ENCODE data around the gene ABCC4. TPM values are rescaled to one million over a fixed set of nuclear protein-coding genes. Genes with fewer than 3 reads are reported as not detected.

Gene ABCC4
- total RNA-seq, result 2.5 TPM
- long read RNA-seq, full-length matches to known transcripts, result 2 of 6 reads
- long read RNA-seq, partial matches to known transcripts, result 2 of 6 reads
- long read RNA-seq, other reads (novel, unspliced or antisense), result 2 of 6 reads

GRCh38 chr13:95301183-95301967 lies at the start of gene ABCC4:
Gene ABCC4, minus strand, starts transcription at chr13:95301451. Its CDS starts 137 bp downstream, at chr13:95301314.
- intact Hi-C loops (cut with DNase I), result no loop called here
- DNase-seq (peak; percentile 78), ATAC-seq (ENCODE audit: poor library complexity) (peak; percentile 95)

DNA sequence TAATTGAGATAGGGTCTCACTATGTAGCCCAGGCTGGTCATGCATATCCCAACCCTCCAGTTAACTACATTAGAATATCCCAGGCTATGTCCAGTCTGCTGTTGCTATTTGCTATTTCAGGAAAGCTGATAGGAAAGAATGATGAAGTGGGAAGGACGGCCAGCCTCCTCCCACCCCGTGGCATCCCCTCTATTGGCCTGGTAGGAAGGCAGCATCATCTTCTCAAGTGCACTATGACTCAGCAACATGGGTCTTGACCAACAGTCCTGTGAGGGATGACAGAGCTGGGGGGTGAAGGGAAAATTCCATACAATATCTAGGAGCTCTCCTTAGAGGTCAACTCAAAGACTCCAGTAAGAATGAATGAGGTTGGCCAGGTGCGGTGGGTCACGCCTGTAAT lies 48.0 kb upstream of the ABCC4 start:
- intact Hi-C loops (cut with DNase I), result no loop called here
- DNase-seq, result no peak
- ATAC-seq (ENCODE audit: poor library complexity), result no peak

DNA sequence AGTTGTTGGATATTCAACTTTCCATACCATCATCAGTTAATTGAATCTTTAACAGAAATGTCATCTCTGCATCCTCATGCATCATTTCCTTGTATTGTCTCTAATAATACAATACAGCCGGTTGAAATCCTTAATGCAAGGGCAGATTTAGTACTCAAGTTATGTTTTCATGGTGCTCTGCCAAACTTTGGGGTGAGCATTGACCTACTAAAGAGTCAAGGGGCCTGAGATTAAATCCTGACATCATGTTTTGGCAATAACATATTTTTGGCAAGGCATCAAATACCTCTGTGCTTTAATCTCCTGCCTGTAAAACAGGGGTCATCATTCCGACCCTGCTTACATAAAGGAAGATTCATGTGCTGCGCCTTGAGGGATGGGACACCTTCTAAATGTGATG lies 42.7 kb upstream of the ABCC4 start:
- ATAC-seq (ENCODE audit: poor library complexity), result no peak
- intact Hi-C loops (cut with DNase I), result no loop called here

GRCh38 chr13:95341441-95341840 lies 40.2 kb upstream of the ABCC4 start:
- intact Hi-C loops (cut with DNase I), result no loop called here
- DNase-seq (no peak), ATAC-seq (ENCODE audit: poor library complexity) (no peak)

More for the DNA sequence above, 42.7 kb upstream of the ABCC4 start:
- DNase-seq, result no peak

DNA sequence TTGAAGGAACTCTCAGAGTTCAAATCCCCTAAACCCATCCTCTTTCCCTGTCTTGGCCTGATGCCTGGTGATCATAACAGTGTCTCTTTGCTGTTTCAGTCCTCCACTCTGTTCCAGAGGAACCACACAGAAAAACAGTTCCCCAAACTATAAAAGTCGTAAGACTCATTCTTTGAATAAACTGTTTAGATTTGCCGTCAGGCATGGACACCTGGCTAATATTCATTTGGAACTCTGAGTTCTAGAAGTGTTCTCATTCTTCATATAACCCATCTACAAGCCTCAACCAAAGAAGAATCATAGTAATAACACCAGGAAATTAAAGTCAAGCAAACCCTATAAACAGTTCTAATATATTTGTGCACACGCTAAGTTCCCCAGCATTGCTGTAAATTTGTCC lies 37.7 kb upstream of the ABCC4 start:
- intact Hi-C loops (cut with DNase I), result no loop called here
- DNase-seq, result no peak
- ATAC-seq (ENCODE audit: poor library complexity), result no peak

DNA sequence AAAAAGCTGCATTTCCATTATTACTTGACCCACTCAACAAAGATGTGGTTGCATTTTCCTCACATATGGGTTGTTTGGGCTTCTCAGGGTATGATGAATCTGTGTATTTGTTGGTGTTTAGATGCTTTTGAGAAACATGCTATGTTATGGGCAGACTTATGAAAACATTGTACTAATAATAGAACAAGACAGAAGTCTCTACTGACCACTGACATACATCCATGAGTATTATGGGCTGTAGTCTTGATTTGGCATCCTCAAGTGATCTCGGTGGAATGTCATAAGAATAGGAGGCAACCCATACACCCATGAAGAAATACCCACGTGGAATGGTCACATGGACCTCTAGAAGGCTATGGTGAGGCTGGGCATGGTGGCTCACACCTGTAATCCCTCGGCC lies 36.3 kb upstream of the ABCC4 start:
- DNase-seq, result no peak
- intact Hi-C loops (cut with DNase I), result no loop called here
- ATAC-seq (ENCODE audit: poor library complexity), result no peak

GRCh38 chr13:95335667-95336066 lies 34.4 kb upstream of the ABCC4 start:
- intact Hi-C loops (cut with DNase I), result no loop called here
- DNase-seq (no peak), ATAC-seq (ENCODE audit: poor library complexity) (no peak)

DNA sequence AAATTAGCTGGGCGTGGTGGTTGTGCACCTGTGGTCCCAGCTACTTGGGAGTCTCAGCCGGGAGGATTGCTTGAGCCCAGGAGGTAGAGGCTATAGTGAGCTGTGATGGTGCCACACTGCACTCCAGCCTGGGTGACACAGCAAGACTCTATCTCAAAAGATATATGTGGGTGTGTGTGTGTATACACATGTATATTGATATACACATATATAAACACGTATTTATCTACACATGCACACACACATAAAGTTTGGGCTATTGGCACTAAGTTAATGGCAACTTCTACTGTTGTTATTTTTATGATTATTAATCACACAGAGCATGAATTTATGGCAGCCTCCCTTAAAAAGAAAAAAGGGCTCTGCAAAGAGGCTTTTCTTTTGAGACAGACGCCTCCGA lies 27.1 kb upstream of the ABCC4 start:
- intact Hi-C loops (cut with DNase I), result no loop called here
- ATAC-seq (ENCODE audit: poor library complexity) (no peak), DNase-seq (no peak)

GRCh38 chr13:95327190-95327589 lies 25.9 kb upstream of the ABCC4 start:
- intact Hi-C loops (cut with DNase I), result no loop called here
- no peak for DNase-seq
- no peak for ATAC-seq (ENCODE audit: poor library complexity)

- intact Hi-C loops (cut with DNase I), result no loop called here
- DNase-seq (no peak), ATAC-seq (ENCODE audit: poor library complexity) (no peak)
These were observed 25.4 kb upstream of the ABCC4 start for GRCh38 chr13:95326695-95327094.

DNA sequence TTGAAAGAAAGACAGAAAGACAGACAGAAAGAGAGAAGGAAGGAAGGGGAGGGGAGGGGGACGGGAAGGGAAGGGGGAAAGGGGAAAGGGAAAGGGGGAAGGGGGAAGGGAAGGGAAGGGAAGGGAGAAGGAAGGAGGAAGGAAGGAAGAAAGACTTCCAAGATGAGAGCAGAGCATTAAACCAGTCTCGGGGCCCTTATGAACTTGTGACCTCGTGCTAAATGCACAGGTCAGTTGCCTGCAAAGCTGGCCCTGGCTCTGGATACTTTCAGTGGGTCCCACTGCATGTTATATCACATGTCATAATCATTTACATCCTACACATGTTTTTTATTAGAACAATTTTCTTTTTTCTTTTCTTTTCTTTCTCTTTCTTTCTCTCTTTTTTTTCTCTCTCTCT lies 24.2 kb upstream of the ABCC4 start:
- DNase-seq, result no peak

GRCh38 chr13:95323930-95324662 lies 22.8 kb upstream of the ABCC4 start:
- intact Hi-C loops (cut with DNase I), result no loop called here
- ATAC-seq (ENCODE audit: poor library complexity) (no peak), DNase-seq (no peak)

More for the DNA sequence above, 24.2 kb upstream of the ABCC4 start:
- intact Hi-C loops (cut with DNase I), result no loop called here
- ATAC-seq (ENCODE audit: poor library complexity), result no peak

DNA sequence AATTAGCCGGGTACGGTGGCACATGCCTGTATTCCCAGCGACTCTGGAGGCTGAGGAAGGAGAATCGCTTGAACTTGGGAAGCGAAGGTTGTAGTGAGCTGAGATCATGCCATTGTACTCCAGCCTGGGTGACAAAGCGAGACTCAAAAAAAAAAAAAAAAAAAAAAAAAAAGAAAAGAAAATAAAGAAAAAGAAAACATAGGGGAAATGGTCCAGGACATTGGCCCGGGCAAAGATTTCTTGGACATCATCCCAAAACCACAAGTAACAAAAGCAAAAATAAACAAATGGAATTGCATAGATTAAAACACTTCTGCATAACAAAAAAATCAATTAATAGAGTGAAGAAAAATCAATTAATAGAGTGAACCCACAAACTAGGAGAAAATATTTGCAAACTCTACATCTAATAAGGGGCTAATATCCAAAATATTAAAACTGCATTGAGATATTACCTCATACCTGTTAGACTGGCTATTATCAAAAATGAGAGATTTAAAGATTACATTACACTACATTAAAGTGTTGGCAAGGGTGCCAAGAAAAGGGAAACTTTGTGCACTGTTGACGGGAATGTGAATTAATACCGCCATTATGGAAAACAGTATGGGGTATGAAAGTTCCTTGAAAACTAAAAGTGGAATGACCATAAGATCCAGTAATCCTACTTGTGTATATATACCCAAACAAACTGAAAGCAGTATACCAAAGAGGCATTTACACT lies 18.5 kb upstream of the ABCC4 start:
- intact Hi-C loops (cut with DNase I), result no loop called here
- no peak for ATAC-seq (ENCODE audit: poor library complexity)
- DNase-seq, result no peak

GRCh38 chr13:95317039-95317989 lies 16.1 kb upstream of the ABCC4 start:
- DNase-seq (no peak), ATAC-seq (ENCODE audit: poor library complexity) (no peak)
- intact Hi-C loops (cut with DNase I), result no loop called here

DNA sequence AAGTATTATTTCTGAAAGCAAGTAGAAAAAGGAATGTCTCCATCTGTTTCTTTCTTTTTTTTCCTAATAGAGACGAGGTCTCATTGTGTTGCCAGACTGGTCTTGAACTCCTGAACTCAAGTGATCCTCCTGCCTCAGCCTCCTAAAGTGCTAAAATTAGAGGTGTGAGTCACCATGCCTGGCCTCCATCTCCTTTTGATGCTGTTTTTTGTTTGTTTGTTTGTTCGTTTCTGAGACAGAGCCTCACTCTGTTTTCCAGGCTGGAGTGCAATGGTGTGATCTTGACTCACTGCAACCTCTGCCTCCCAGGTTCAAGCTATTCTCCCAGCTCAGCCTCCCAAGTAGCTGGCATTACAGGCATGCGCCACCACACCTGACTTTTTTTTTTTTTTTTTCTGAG lies 14.5 kb upstream of the ABCC4 start:
- no peak for DNase-seq
- intact Hi-C loops (cut with DNase I), result no loop called here
- ATAC-seq (ENCODE audit: poor library complexity), result no peak

GRCh38 chr13:95307507-95307906 lies 6.3 kb upstream of the ABCC4 start:
- no peak for ATAC-seq (ENCODE audit: poor library complexity)
- intact Hi-C loops (cut with DNase I), result no loop called here
- no peak for DNase-seq

GRCh38 chr13:95304453-95304852 lies 3.2 kb upstream of the ABCC4 start:
- ATAC-seq (ENCODE audit: poor library complexity) (no peak), DNase-seq (no peak)
- intact Hi-C loops (cut with DNase I), result no loop called here

- no peak for ATAC-seq (ENCODE audit: poor library complexity)
- intact Hi-C loops (cut with DNase I), result no loop called here
- DNase-seq, result no peak
These were observed 730 bp upstream of the ABCC4 start for GRCh38 chr13:95301968-95302393.
